Bronchial epithelial cell (primary cell): ENCODE results near the gene ZNRF3. TPM values are rescaled to one million over a fixed set of nuclear protein-coding genes. Genes with fewer than 3 reads are reported as not detected.
A peak's percentile ranks its signal among the peaks of the same experiment; 100 is the strongest.

Source experiments
- DNase-seq: peaks from one replicate; pipeline ENCODE4 v3.0.0-alpha.2; 2010; ENCODE audit warnings: low read depth
- FAIRE-seq: peaks from 2 replicates; lab custom pipeline; 2011; peaks lifted over from hg19 to GRCh38; lab: Jason Lieb, UNC
- H3K27me3 ChIP-seq: 2 replicates; pipeline ENCODE4 v1.5.1; 2011; ENCODE audit warnings: low read length; ENCODE audit not compliant: control insufficient read depth, insufficient read depth
- H3K36me3 ChIP-seq: 2 replicates; pipeline ENCODE4 v1.5.1; 2011; ENCODE audit warnings: low read length; ENCODE audit not compliant: control insufficient read depth, insufficient read depth
- H3K4me3 ChIP-seq: 2 replicates; pipeline ENCODE4 v1.5.1; 2011; ENCODE audit warnings: mild to moderate bottlenecking, low read depth, low read length, control low read depth
- total RNA-seq: library from RNA; depleted of rRNA; stranded (reverse); fragments of >200 nt; gene quantifications from 2 replicates; pipeline ENCODE4 v1.2.1, GENCODE V29; 2014
- TF ChIP-seq, protein P1 (sequence below): IDR thresholded peaks from 2 replicates; pipeline ENCODE4 v1.5.1; 2011; ENCODE audit warnings: mild to moderate bottlenecking, moderate library complexity, low read length, control low read depth, inconsistent platforms; ENCODE audit not compliant: insufficient read depth, severe bottlenecking

The ZNRF3 gene
- total RNA-seq, 1 donor from 2014 or later, result 3.4 TPM

DNA sequence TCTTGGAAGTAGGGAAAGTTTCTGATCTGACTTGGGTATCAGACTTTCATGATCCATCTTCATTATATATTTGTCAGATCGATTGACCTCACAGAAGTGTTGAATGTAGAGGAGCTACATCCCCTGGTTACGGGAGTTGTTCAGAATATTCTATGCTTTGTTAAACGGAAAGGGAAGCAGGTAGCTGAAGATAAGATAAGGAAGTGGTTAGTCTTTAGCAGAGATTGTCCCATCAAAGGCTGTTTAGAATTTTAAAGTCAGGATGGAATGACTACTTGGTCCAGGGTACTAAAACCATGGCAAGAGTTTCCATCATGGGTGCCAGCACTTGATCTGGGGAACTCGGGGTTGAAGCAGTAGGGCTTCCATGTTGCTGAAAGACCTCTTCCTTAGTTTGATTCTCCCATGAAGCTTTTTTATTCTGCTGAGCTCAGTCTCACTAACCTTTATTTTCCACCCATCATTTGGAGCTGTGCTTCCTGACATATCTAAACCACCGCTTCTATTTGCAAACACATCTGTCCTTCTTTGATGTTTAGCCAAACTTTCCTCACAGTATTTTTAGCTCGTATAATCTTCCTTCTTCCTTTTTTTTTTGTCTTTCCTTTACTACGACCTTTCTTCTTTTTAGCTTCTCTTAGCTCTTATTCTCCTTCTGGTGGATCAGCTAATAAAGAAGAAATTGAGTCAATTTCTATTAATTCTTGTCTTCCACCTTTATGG lies 182.3 kb downstream of the ZNRF3 start:
- TF ChIP-seq, protein P1, sequence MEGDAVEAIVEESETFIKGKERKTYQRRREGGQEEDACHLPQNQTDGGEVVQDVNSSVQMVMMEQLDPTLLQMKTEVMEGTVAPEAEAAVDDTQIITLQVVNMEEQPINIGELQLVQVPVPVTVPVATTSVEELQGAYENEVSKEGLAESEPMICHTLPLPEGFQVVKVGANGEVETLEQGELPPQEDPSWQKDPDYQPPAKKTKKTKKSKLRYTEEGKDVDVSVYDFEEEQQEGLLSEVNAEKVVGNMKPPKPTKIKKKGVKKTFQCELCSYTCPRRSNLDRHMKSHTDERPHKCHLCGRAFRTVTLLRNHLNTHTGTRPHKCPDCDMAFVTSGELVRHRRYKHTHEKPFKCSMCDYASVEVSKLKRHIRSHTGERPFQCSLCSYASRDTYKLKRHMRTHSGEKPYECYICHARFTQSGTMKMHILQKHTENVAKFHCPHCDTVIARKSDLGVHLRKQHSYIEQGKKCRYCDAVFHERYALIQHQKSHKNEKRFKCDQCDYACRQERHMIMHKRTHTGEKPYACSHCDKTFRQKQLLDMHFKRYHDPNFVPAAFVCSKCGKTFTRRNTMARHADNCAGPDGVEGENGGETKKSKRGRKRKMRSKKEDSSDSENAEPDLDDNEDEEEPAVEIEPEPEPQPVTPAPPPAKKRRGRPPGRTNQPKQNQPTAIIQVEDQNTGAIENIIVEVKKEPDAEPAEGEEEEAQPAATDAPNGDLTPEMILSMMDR, result no peak
- Histone ChIP-seq H3K27me3 (no peaks in the 10 kb centered on the region), H3K4me3 (no peak overlapping the region), H3K36me3 (no peaks in the 10 kb centered on the region)
- no peak for DNase-seq
- no peak for FAIRE-seq

DNA sequence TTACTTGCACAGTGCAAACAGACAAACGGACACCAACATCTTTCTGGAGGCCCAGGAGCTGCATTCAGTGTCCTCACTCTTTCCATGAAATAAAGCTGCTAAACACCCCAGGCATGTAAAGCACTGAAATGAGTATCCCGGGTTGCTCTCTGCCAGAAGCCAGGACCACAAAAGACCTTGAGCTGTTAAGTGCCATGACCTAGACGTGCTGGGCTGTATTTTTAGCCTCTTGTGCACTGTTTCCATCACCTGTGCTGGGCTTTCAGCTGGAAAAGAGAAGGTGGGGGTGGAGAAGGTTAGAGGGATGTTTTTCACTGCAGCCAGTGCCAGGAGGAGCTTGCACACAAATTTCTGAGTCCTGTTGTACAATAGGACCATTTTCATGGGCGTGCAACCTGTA lies 186.1 kb downstream of the ZNRF3 start:
- no peak overlapping the region for H3K4me3 ChIP-seq
- no peaks in the 10 kb centered on the region for H3K27me3 ChIP-seq
- TF ChIP-seq, protein P1, result no peak
- H3K36me3 ChIP-seq, result no peaks in the 10 kb centered on the region
- DNase-seq (no peak), FAIRE-seq (no peak)

DNA sequence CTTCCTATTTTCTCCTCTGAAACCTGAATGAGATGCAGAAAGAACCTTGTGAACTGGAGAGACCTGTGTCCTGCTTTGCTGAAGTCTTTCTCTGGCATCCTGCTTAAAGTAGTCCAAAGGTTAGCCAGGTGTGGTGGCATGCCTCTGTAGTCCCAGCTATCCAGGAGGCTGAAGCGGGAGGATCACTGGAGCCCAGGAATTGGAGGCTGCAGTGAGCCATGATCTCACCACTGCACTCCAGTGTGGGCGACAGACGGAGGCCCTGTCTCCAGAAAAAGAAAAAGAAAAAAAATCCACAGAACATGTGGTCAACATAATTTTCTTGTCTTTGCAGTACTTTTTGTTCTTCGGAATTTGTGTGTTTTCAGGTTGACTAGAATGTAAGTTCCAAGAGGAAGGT lies 187.1 kb downstream of the ZNRF3 start:
- no peak overlapping the region for H3K4me3 ChIP-seq
- FAIRE-seq, result no peak
- H3K36me3 ChIP-seq, result no peaks in the 10 kb centered on the region
- DNase-seq, result no peak
- H3K27me3 ChIP-seq, result no peaks in the 10 kb centered on the region
- TF ChIP-seq, protein P1, result no peak

DNA sequence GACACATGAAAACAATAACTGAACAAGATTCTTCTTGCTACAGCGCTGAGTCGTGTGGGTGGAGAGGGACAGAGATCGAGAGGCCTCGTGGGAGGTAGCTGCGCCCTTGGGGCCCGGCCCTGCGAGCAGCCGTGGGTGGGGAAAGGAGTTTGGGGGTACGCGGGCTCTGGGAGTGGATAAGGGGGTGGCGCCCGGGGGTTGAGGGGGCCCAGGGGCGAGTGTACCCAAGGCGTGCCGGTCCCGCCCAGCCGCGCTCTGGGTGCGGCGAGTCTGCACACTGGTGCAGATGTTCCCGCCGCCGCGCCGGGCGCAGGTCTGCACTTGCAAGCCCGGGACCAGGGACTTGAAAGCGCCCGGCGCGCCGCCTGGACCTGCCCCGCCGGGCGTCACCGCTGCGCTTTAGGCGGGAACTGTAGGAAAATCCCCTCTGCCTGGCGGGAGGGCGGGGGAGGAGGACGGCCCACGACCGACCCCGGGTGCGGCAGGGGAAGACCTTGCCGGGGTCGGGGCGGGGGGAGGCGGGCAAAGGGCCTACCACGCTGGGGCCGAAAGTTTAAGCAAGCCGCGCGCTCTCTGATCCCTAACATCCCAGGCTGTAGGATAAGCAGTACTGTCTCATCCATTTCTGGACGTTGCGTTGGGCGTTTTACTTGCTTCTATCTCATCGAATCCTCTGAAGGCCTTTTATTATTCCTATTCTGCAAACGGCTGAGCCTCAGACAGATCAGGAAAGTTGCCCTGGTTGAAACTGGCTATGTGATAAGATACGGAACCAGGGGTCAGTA lies 188.1 kb downstream of the ZNRF3 start:
- Histone ChIP-seq H3K36me3 (no peaks in the 10 kb centered on the region), H3K4me3 (peak overlapping the region; percentile 35), H3K27me3 (no peaks in the 10 kb centered on the region)
- FAIRE-seq, result no peak
- DNase-seq, result peak; percentile 78
- TF ChIP-seq, protein P1, result no peak

DNA sequence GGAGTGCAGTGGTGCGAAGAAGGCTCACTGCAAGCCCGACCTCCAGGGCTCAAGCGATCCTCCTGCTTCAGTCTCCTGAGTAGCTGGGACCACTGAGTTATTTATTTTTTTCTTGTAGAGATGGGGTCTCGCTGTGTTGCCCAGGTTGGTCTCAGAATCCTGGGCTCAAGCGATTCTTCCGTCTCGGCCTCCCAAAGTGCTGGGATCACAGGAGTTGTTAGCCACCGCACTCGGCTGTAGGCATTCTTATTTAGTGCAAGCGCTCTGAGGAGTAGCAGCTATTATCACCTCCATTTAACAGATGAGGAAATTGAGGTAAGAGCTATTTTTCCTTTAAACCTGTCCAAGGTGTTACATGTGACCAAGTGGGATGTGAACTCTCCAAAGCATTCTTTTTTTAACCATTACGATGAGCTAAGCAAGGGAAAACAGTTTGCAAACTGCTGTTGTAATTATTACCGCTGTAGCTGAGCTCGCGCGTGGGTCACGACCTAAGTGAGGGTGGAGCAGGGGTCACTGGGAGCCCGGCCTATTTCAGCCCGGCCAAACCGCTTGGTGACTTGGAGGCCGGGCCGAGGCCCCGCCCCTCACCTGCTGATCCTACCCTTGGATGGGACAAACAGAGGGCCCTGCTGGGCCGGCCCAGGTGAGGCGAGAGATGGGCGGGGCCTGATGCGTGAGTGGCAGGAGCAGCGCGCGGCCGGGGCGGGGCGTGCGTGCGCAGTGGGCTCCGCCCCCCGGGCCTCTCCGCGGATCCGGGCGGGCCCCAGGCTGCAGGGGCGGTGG lies 189.0 kb downstream of the ZNRF3 start:
- Histone ChIP-seq H3K27me3 (no peaks in the 10 kb centered on the region), H3K4me3 (peak overlapping the region; percentile 80), H3K36me3 (no peaks in the 10 kb centered on the region)
- DNase-seq (peak; percentile 81), FAIRE-seq (peak; percentile 43)
- TF ChIP-seq, protein P1, result no peak
